IMR-90 (cell line): ENCODE data around the gene GLRA2. TPM values are rescaled to one million over a fixed set of nuclear protein-coding genes. Genes with fewer than 3 reads are reported as not detected.

Experiments
- ATAC-seq: fragments of 200-7000 bp; cut with Tn5 transposase; 2 replicates; pipeline ENCODE4 v1.9.1; 2020; ENCODE audit warnings: low read depth, mild to moderate bottlenecking, moderate library complexity
- BruUV-seq: library from RNA; stranded (reverse); fragments of 400-500 nt; replicated peaks from 2 replicates; lab custom pipeline; 2021; lab: Mats Ljungman, UMichigan
- CTCF ChIA-PET: fragments of 300-600 bp; formaldehyde crosslinking; extraction: SDS; loops from one replicate; lab custom pipeline; 2021; ENCODE audit warnings: antibody characterized with exemption; lab: Yijun Ruan, JAX
- POLR2A ChIA-PET: fragments of 300-600 bp; sonication (Branson Sonifier 250); formaldehyde crosslinking; loops from one replicate; lab custom pipeline; 2022; ENCODE audit warnings: antibody characterized with exemption; ENCODE audit not compliant: unreplicated experiment; lab: Charles Lee
- DNase-seq: peaks from one replicate; pipeline ENCODE4 v3.0.0; 2013
- H2AFZ ChIP-seq: replicated peaks from 2 replicates; pipeline ENCODE3; 2013; ENCODE audit warnings: low read length, mild to moderate bottlenecking; ENCODE audit not compliant: poor library complexity
- H2AK5ac ChIP-seq: 2 replicates; pipeline ENCODE4 v1.6.1; 2013; ENCODE audit warnings: low read depth, low read length, inconsistent platforms
- H2AK9ac ChIP-seq: replicated peaks from 2 replicates; pipeline ENCODE3; 2013; ENCODE audit warnings: mild to moderate bottlenecking, low read depth, low read length, moderate library complexity; ENCODE audit not compliant: poor library complexity
- H2BK120ac ChIP-seq: 2 replicates; pipeline ENCODE4 v1.6.1; 2013; ENCODE audit warnings: low read depth, low read length, inconsistent platforms
- H2BK15ac ChIP-seq: 3 replicates; pipeline ENCODE4 v1.6.1; 2013; ENCODE audit warnings: low read depth, low read length, inconsistent platforms
- H2BK20ac ChIP-seq: 2 replicates; pipeline ENCODE4 v1.6.1; 2013; ENCODE audit warnings: low read depth, mild to moderate bottlenecking, inconsistent platforms, low read length, moderate library complexity
- H2BK5ac ChIP-seq: 2 replicates; pipeline ENCODE4 v1.6.1; 2013; ENCODE audit warnings: mild to moderate bottlenecking, low read depth, low read length, inconsistent platforms; ENCODE audit not compliant: poor library complexity, severe bottlenecking
- H3K14ac ChIP-seq: replicated peaks from 2 replicates; pipeline ENCODE4 v1.6.1; 2013; ENCODE audit warnings: low read depth, low read length, inconsistent platforms
- H3K18ac ChIP-seq: 2 replicates; pipeline ENCODE4 v1.6.1; 2013; ENCODE audit warnings: low read depth, low read length, control low read depth
- H3K23ac ChIP-seq: 2 replicates; pipeline ENCODE4 v1.6.1; 2013; ENCODE audit warnings: low read depth, low read length, inconsistent platforms
- H3K27ac ChIP-seq: 2 replicates; pipeline ENCODE4 v1.5.1; 2013; ENCODE audit warnings: mild to moderate bottlenecking, control low read depth, low read length; ENCODE audit not compliant: insufficient read depth
- H3K27me3 ChIP-seq: 2 replicates; pipeline ENCODE4 v1.6.1; 2013; ENCODE audit warnings: low read length; ENCODE audit not compliant: control insufficient read depth, insufficient read depth
- H3K36me3 ChIP-seq: 2 replicates; pipeline ENCODE4 v1.6.1; 2013; ENCODE audit warnings: low read length, mixed read lengths; ENCODE audit not compliant: control insufficient read depth, insufficient read depth
- H3K4ac ChIP-seq: 2 replicates; pipeline ENCODE4 v1.6.1; 2013; ENCODE audit warnings: low read depth, low read length, inconsistent platforms
- H3K4me1 ChIP-seq: 2 replicates; pipeline ENCODE4 v1.6.1; 2013; ENCODE audit warnings: low read length, mixed read lengths; ENCODE audit not compliant: control insufficient read depth, insufficient read depth
- H3K4me2 ChIP-seq: 2 replicates; pipeline ENCODE4 v1.6.1; 2013; ENCODE audit warnings: low read depth, mild to moderate bottlenecking, control low read depth, low read length, moderate library complexity
- H3K4me3 ChIP-seq: 2 replicates; pipeline ENCODE4 v1.5.1; 2013; ENCODE audit warnings: low read depth, mild to moderate bottlenecking, control low read depth, low read length, moderate library complexity; ENCODE audit not compliant: insufficient read depth
- H3K56ac ChIP-seq: 2 replicates; pipeline ENCODE4 v1.6.1; 2013; ENCODE audit warnings: low read length, inconsistent platforms; ENCODE audit not compliant: insufficient read depth; ENCODE audit errors: extremely low read depth
- H3K79me1 ChIP-seq, 2 experiments: 2 replicates each; pipeline ENCODE4 v1.6.1; 2013; ENCODE audit warnings: low read length in 2 of 2, inconsistent platforms in 1 of 2, low read depth in 1 of 2
- H3K9ac ChIP-seq: 2 replicates; pipeline ENCODE4 v1.6.1; 2013; ENCODE audit warnings: low read depth, low read length, control low read depth
- H3K9me1 ChIP-seq: 2 replicates; pipeline ENCODE4 v1.6.1; 2013; ENCODE audit warnings: low read length, inconsistent platforms; ENCODE audit not compliant: insufficient read depth
- H3K9me3 ChIP-seq: 2 replicates; pipeline ENCODE4 v1.6.1; 2013; ENCODE audit warnings: low read length; ENCODE audit not compliant: control insufficient read depth, insufficient read depth
- H4K20me1 ChIP-seq: 2 replicates; pipeline ENCODE4 v1.6.1; 2013; ENCODE audit warnings: low read length, inconsistent platforms; ENCODE audit not compliant: insufficient read depth
- H4K5ac ChIP-seq: 2 replicates; pipeline ENCODE4 v1.6.1; 2013; ENCODE audit warnings: mild to moderate bottlenecking, low read depth, low read length, control low read depth
- H4K8ac ChIP-seq, 2 experiments: 2 replicates each; pipeline ENCODE4 v1.6.1; 2013; ENCODE audit warnings: low read depth in 2 of 2, low read length in 2 of 2, control low read depth in 1 of 2, inconsistent platforms in 1 of 2
- H4K91ac ChIP-seq: 2 replicates; pipeline ENCODE4 v1.6.1; 2013; ENCODE audit warnings: low read depth, low read length, inconsistent platforms; ENCODE audit not compliant: insufficient read depth
- CEBPB ChIP-seq: IDR thresholded peaks from 2 replicates; pipeline ENCODE4 v1.6.1; 2012; ENCODE audit warnings: low read depth, low read length, improper control_type of control experiment
- MAFK ChIP-seq: IDR thresholded peaks from 2 replicates; pipeline ENCODE4 v1.6.1; 2012; ENCODE audit warnings: low read depth, low read length, improper control_type of control experiment
- MAZ ChIP-seq: IDR thresholded peaks from 2 replicates; pipeline ENCODE4 v1.6.1; 2012; ENCODE audit warnings: low read depth, mild to moderate bottlenecking, low read length, improper control_type of control experiment, moderate library complexity, borderline replicate concordance
- MXI1 ChIP-seq: IDR thresholded peaks from 2 replicates; pipeline ENCODE4 v1.6.1; 2012; ENCODE audit warnings: low read depth, mild to moderate bottlenecking, low read length, moderate library complexity, borderline replicate concordance
- NFE2L2 ChIP-seq: fragments of 150-350 bp; IDR thresholded peaks from 2 replicates; pipeline ENCODE4 v1.6.1; 2016; ENCODE audit warnings: low read depth, mild to moderate bottlenecking, low read length
- RAD21 ChIP-seq: IDR thresholded peaks from 2 replicates; pipeline ENCODE4 v1.6.1; 2012; ENCODE audit warnings: low read length, improper control_type of control experiment
- RCOR1 ChIP-seq: IDR thresholded peaks from 2 replicates; pipeline ENCODE4 v1.6.1; 2012; ENCODE audit warnings: mild to moderate bottlenecking, low read length, improper control_type of control experiment; ENCODE audit not compliant: insufficient replicate concordance
- RFX5 ChIP-seq: IDR thresholded peaks from 2 replicates; pipeline ENCODE4 v1.8.0; 2012; ENCODE audit warnings: low read depth, mild to moderate bottlenecking, low read length, moderate library complexity
- SMC3 ChIP-seq: fragments of 150-350 bp; IDR thresholded peaks from 2 replicates; pipeline ENCODE4 v1.6.1; 2016; ENCODE audit warnings: low read depth, mild to moderate bottlenecking, antibody characterized with exemption, low read length, moderate library complexity
- WGBS, 2 experiments: methylation state at CpG; one replicate each; pipeline versions ENCODE4 v1.1.5 to v1.1.7; 2013; ENCODE audit warnings: missing lambda C conversion rate in 2 of 2; ENCODE audit not compliant: insufficient read length in 1 of 2; ENCODE audit errors: extremely low coverage in 2 of 2; 5-methylcytosine and 5-hydroxymethylcytosine counted together
- dilution Hi-C: fragments of 300-500 bp; cut with HindIII; formaldehyde crosslinking; loops from one replicate; pipeline ENCODE4 v1.14.3; 2018; ENCODE audit warnings: low sequenced_read_pairs; ENCODE audit not compliant: unreplicated experiment
- in situ Hi-C: fragments of 300-500 bp; cut with MboI; formaldehyde crosslinking; loops from 3 replicates; pipeline ENCODE4 v1.14.3; 2019; ENCODE audit warnings: low sequenced_read_pairs, inconsistent platforms, mixed read lengths
- intact Hi-C: fragments of 100-400 bp; cut with micrococcal nuclease; formaldehyde crosslinking; loops from 2 replicates; pipeline ENCODE4 v1.10.0; 2022
- polyA plus RNA-seq, 3 experiments: library from polyadenylated mRNA; depleted of rRNA; stranded (reverse); fragments of >200 nt; gene quantifications; 2 replicates each; pipeline ENCODE4 v1.2.3, GENCODE V29; 2012; ENCODE audit warnings: low replicate concordance in 1 of 3
- total RNA-seq: library from RNA; depleted of rRNA; stranded (reverse); fragments of >200 nt; gene quantifications from 2 replicates; pipeline ENCODE4 v1.2.3, GENCODE V29; 2012
- TF ChIP-seq, protein P1 (sequence below): conservative IDR thresholded peaks from 2 replicates; pipeline ENCODE4 v1.5.1; 2012; ENCODE audit warnings: mild to moderate bottlenecking, low read depth, low read length, improper control_type of control experiment

Gene GLRA2
- total and polyA plus RNA-seq, 2 of the 4 experiments (the other 2 are of a cell fraction) = not detected

DNA sequence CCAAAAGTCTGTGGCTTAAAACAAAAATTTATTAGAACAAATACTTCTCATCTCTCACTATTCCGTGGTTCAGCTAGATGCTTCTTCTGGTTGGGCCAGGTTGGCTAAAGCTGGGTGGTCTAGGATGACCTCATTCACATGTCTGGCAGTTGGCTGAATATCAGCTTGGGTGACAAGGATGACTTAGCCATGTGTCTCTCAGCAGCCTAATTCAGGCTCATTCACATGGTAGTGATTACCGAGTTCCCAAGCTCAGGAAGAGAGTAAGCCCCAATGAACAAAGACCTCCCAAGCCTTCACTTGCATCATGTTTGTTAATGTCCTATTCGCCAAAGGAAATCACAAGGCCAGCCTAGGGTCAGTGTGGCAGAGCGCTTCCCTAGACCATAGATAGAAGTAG is 224.1 kb downstream of the GLRA2 start:
- no CpG with 5 or more reads among the region's 4 CpGs for WGBS, 2 experiments
- Histone ChIP-seq H2BK120ac (no peak overlapping the region), H3K36me3 (no peaks in the 10 kb centered on the region), H3K4me3 (no peak overlapping the region), H3K9me3 (no peaks in the 10 kb centered on the region), H3K56ac (no peak overlapping the region), H4K20me1 (no peaks in the 10 kb centered on the region), H3K4me1 (no peaks in the 10 kb centered on the region), H3K9me1 (no peaks in the 10 kb centered on the region), H2AFZ (no peak overlapping the region), H3K4me2 (no peak overlapping the region), H3K79me1 (no peaks in the 10 kb centered on the region), H2BK15ac (no peak overlapping the region), H3K18ac (no peak overlapping the region), H3K27ac (no peak overlapping the region), H4K91ac (no peak overlapping the region), H4K5ac (no peak overlapping the region), H3K14ac (no peak overlapping the region), H2BK20ac (no peak overlapping the region), H2BK5ac (no peak overlapping the region), H2AK9ac (no peak overlapping the region), H3K23ac (no peak overlapping the region), H3K4ac (no peak overlapping the region), H3K9ac (no peak overlapping the region), H3K27me3 (no peaks in the 10 kb centered on the region), H4K8ac (no peak overlapping the region), H2AK5ac (no peak overlapping the region)
- BruUV-seq = no TSS peak
- in situ Hi-C loops (no loop called here), dilution Hi-C loops (no loop called here), intact Hi-C loops (no loop called here)
- ChIA-PET CTCF (no interaction called here), POLR2A (no interaction called here)
- no peak for TF ChIP-seq NFE2L2
- no peak for TF ChIP-seq MAZ
- no peak for TF ChIP-seq RFX5
- TF ChIP-seq CEBPB = no peak
- no peak for TF ChIP-seq MXI1
- no peak for TF ChIP-seq MAFK
- no peak for TF ChIP-seq RAD21
- TF ChIP-seq SMC3 = no peak
- no peak for TF ChIP-seq RCOR1
- TF ChIP-seq, protein P1, sequence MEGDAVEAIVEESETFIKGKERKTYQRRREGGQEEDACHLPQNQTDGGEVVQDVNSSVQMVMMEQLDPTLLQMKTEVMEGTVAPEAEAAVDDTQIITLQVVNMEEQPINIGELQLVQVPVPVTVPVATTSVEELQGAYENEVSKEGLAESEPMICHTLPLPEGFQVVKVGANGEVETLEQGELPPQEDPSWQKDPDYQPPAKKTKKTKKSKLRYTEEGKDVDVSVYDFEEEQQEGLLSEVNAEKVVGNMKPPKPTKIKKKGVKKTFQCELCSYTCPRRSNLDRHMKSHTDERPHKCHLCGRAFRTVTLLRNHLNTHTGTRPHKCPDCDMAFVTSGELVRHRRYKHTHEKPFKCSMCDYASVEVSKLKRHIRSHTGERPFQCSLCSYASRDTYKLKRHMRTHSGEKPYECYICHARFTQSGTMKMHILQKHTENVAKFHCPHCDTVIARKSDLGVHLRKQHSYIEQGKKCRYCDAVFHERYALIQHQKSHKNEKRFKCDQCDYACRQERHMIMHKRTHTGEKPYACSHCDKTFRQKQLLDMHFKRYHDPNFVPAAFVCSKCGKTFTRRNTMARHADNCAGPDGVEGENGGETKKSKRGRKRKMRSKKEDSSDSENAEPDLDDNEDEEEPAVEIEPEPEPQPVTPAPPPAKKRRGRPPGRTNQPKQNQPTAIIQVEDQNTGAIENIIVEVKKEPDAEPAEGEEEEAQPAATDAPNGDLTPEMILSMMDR = no peak
- no peak for DNase-seq
- no peak for ATAC-seq
